OCI-M1 (cell line): ENCODE measurements around the gene CLASP2.
"Not testable (repeated sequence)": the region's sequence is repeated elsewhere in the genome, so short reads cannot be mapped to it uniquely, and the experiment has no call there.

Experiments
- DNase-seq: peaks from one replicate; lab custom pipeline; 2025; lab: John Stamatoyannopoulos, UW

Gene CLASP2

DNA sequence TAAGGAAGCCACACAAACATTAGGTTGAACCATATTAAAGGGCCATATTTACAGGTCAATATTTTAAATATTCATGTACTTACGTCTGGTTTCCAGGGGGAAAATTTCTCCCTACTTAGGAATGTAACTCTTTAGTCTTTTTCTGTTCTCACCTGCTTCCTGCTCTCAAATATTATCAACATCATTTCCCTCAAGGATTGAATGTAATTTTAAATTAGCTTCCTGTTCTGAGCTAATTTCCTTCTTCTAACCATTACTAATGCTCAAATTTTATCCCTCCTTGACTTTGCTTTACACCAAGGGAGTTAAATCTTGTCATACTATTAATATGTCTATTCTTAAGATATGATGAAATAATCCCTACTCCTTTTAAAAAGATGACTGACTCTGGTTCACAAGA is 174.5 kb downstream of the CLASP2 start:
- DNase-seq = no peak

GRCh38 chr3:33541918-33542317 is 176.1 kb downstream of the CLASP2 start:
- DNase-seq = no peak

DNA sequence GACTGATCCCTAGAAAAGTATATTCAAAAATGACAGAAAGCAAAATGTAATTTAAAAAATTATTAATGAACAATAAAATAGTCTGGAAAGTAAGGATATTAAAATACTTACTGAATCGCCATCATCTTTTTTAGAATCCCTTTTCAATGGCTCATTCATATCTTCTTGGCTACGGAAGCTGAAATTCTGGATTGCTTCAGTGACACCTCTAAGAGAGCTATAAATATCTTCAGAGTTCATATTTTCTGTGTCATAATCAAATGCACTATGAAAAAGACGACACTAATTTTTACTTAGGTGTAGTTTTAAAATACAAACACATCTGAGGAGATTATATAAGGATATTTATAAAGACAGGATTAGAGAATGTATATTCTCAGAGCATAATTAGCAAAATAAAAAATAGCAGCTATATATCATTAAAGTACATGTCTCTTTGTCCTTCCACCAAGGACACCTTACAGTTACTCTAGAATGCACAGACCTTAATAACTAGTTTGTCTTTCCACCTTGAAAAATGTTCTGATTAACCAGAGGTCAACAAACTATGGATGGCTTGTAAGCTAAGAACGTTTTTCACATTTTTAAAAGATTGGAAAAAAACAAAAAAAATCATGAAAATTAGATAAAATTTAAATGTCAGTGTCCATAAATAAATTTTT is 179.2 kb downstream of the CLASP2 start:
- DNase-seq = no peak

- DNase-seq = no peak
Measured at GRCh38 chr3:33537133-33537532, 180.9 kb downstream of the CLASP2 start.

DNA sequence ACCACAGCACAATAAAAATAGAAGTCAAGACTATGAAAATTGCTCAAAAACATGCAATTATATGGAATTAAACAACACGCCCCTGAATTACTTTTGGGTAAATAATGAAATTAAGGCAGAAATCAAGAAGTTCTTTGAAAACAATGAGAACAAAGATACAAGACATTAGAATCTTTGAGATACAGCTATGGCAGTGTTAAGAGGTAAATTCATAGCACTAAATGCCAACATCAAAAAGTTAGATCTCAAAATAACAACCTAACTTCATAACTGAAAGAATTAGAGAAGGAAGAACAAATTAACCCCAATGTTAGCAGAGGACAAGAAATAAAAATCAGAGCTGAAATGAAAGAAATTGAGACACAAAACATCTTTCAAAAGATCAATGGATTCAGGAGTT is 191.3 kb downstream of the CLASP2 start:
- no peak for DNase-seq

- DNase-seq = no peak
Measured at GRCh38 chr3:33525232-33525631, 192.8 kb downstream of the CLASP2 start.

GRCh38 chr3:33523093-33523667 is 194.9 kb downstream of the CLASP2 start:
- DNase-seq = no peak

DNA sequence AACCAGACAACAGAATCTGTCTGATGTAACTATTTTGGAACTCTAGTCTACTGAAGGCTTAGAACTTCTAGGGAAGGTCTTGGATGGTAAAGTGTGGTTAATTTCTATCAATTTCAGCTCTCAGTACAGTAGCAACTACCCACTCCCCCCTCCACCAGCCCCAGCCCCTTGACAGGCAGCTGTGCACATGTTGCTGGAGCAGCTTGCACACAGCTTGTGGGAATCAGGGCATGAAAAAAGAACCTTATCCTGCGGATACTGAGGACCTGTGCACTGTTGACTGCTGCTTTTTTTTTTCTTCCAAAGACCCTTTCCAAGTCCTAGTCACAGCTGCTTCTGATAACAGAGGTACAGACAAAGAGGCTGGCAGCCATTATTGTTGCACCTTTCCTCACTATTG is 196.3 kb downstream of the CLASP2 start:
- DNase-seq = no peak

GRCh38 chr3:33513262-33513863 is 204.7 kb downstream of the CLASP2 start:
- DNase-seq = no peak

GRCh38 chr3:33505027-33505426 is 213.0 kb downstream of the CLASP2 start:
- no peak for DNase-seq

- no peak for DNase-seq
Measured at GRCh38 chr3:33496449-33496848, 221.6 kb downstream of the CLASP2 start.

GRCh38 chr3:33491721-33492120 is 226.3 kb downstream of the CLASP2 start:
- DNase-seq = peak; percentile 40

GRCh38 chr3:33490641-33491241 is 227.3 kb downstream of the CLASP2 start:
- DNase-seq = peak; percentile 74

GRCh38 chr3:33488683-33489082 is 229.4 kb downstream of the CLASP2 start:
- no peak for DNase-seq

DNA sequence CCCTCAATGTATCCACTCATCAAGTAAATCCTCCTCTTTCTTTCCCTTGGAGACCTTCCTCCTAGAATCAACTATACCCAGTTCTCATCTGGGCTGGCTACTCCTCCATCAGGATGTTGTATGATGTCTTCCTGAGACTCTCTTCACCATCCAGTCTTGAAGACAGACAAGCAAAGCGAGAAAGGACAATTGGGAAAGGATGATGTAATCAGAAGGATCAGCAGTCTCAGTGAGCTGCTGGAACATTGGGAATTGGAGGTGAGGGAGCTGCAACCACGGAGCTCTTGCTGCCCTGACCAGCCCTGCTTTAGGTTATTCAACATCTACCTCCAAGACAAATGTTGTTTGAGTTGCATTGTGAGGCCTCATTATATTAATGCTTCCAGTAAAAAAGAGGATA is 229.8 kb downstream of the CLASP2 start:
- DNase-seq = no peak

- DNase-seq = no peak
Measured at GRCh38 chr3:33482111-33482521, 235.9 kb downstream of the CLASP2 start.

- DNase-seq = no peak
Measured at GRCh38 chr3:33474896-33475295, 243.2 kb downstream of the CLASP2 start.

- no peak for DNase-seq
Measured at GRCh38 chr3:33473813-33474212, 244.2 kb downstream of the CLASP2 start.

DNA sequence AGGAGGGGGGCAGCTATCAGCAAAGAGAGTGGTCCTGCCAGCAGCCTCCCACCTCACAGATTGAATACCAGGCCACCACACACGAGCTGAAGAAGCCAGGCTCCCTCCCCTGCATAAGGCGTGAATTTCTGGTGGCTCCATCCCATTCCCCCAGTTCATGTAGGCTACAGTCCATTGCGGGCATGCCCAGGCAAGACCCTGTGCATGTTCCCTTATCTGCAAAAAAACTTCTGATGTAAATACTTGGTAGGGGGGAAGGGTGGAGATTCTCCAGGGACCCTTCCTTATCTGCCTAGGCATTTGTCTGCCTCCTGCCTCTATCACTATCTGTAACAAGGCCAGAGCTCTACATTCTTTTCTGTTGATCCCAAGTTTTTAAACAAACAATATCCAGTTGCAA is 250.3 kb downstream of the CLASP2 start:
- DNase-seq = no peak

DNA sequence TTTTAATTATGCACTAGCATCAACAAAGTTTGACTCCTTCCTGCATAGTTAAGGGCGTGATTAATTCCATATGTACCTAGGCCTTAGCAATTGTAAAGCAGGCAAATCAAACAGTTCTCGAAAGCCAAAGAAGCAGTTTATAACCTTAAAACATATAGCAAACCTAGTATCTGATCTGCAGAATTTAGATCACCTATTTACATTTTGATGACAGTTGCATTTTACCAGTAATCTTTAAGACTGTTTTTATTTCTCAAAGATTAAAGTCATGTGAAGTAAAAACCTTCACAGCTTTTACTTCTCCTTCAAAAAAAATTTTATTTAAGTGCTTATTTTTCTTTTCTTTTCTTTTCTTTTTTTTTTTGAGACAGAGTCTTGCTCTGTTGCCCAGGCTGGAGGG is 257.0 kb downstream of the CLASP2 start:
- DNase-seq = no peak

DNA sequence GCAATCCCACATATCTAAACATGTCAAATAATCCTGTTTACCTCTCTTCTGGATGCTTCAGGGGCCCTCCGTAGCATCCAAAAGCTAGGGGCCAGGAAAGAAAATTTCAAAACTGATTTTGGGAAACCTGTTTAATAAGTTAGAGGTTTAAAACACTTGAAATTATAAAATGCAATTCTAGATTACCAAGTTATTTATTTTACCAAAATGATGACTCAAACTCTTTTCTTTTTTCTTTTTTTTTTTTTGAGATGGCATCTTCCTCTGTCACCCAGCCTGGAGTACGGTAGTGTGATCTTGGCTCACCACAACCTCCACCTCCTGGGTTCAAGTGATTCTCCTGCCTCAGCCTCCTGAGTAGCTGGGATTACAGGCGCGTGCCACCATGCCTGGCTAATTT is 258.5 kb downstream of the CLASP2 start:
- not testable (repeated sequence) for DNase-seq

GRCh38 chr3:33458446-33458845 is 259.6 kb downstream of the CLASP2 start:
- no peak for DNase-seq

- no peak for DNase-seq
Measured at GRCh38 chr3:33456756-33457155, 261.3 kb downstream of the CLASP2 start.
